Coronary artery (tissue), 2 donors: ENCODE data around the gene WWC1.

Experiments used
- DNase-seq: peaks from one replicate; pipeline ENCODE4 v3.0.0-alpha.2; 2017; ENCODE audit warnings: low spot score
- H3K27ac ChIP-seq, 2 donors: fragments of 200-600 bp; sonication (generic); one replicate each; pipeline ENCODE4 v1.5.1; 2016 to 2019
- H3K4me3 ChIP-seq: fragments of 200-600 bp; sonication (generic); 2 replicates; pipeline ENCODE4 v1.5.1; 2016; ENCODE audit warnings: mild to moderate bottlenecking, moderate library complexity
- TF ChIP-seq, protein P1 (sequence below): fragments of 200-600 bp; sonication (generic); IDR thresholded peaks from one replicate; pipeline ENCODE4 v1.5.1; 2019; ENCODE audit warnings: antibody characterized with exemption

WWC1 gene

DNA sequence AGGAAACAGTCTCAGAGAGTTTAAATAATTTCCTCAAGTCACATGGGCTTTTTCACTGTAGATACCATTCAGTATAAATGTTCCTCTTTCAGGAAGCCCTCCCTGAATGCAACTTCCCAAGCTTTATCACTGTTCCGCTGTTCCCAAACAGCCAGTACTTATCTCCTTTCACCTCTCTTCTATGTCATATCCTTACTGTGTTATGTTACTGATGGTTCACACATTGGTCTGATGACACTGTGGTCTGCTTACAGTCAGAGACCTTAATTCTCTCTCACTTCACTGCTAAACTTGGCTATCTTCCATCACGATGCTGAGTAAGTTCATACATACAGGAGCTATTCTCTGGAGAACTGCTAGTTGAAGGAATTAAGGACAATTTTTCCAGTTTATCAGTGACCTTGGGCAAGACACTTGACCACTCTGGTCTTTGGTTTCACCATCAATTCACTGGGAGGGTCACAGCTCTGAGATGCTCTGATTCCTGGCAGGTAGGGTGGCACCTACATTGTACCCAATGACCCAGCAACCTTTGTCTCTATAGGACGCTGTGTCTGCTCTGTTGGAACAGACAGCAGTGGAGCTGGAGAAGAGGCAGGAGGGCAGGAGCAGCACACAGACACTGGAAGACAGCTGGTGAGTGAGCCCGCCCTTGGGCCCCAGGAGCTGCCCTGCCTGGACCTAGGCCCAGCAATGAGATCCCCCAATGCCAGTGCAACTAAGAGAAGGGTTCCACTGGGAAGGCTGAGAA lies 152.7 kb downstream of the WWC1 start:
- no peak overlapping the region for H3K4me3 ChIP-seq
- H3K27ac ChIP-seq = no peak overlapping the region
- TF ChIP-seq, protein P1, sequence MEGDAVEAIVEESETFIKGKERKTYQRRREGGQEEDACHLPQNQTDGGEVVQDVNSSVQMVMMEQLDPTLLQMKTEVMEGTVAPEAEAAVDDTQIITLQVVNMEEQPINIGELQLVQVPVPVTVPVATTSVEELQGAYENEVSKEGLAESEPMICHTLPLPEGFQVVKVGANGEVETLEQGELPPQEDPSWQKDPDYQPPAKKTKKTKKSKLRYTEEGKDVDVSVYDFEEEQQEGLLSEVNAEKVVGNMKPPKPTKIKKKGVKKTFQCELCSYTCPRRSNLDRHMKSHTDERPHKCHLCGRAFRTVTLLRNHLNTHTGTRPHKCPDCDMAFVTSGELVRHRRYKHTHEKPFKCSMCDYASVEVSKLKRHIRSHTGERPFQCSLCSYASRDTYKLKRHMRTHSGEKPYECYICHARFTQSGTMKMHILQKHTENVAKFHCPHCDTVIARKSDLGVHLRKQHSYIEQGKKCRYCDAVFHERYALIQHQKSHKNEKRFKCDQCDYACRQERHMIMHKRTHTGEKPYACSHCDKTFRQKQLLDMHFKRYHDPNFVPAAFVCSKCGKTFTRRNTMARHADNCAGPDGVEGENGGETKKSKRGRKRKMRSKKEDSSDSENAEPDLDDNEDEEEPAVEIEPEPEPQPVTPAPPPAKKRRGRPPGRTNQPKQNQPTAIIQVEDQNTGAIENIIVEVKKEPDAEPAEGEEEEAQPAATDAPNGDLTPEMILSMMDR = no peak
- DNase-seq = no peak

DNA sequence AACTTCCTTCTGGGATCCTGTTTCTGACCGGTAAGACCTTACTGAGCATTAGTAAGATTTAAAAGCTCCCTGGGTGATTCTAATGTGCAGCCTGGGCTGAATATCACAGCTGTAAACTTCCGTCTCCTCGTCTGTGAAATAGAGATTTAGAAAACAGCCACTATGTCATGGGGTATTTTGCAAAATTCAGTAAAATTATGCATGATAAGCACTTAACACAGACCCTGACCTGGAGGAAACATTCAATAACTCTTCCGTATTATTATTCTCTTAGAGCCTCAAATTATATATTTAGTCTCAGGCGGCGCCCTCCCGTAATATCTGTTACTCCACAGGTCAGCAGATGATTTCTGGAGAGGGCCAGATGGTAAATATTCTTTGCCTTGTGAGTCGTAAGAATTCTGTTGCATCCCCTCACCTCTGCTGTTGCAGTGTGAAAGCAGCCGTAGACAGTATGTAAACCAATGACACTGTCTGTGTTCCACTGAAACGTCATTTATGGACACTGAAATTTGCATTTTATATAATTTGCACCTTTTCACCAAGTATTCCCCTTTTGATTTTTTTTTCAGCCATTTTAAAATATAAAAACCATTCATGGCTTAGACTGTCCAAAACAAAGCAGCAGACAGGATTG lies 155.7 kb downstream of the WWC1 start:
- Histone ChIP-seq H3K4me3 (no peak overlapping the region), H3K27ac (no peak overlapping the region)
- DNase-seq = no peak
- TF ChIP-seq, protein P1 = no peak

DNA sequence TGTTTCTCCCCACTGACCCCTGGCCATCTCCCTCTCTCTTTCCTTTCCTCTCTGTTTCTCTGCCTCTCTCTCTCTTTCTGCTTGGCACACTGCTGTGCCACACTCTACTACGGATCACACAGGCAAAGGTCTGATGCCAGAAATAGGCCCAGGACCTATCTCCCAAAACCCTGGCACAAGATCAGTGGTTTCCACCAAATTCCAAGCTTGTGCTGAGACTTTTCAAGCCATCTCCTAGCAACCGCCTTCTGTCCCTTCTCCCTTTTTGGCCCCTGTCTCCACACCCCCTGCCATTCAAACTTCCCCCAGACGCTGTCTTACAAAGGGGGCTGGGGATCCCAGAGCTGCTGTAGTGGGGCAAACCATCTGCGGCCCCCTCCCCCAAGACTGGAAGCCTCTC lies 156.4 kb downstream of the WWC1 start:
- TF ChIP-seq, protein P1 = no peak
- H3K27ac ChIP-seq = no peak overlapping the region
- H3K4me3 ChIP-seq = no peak overlapping the region
- no peak for DNase-seq

DNA sequence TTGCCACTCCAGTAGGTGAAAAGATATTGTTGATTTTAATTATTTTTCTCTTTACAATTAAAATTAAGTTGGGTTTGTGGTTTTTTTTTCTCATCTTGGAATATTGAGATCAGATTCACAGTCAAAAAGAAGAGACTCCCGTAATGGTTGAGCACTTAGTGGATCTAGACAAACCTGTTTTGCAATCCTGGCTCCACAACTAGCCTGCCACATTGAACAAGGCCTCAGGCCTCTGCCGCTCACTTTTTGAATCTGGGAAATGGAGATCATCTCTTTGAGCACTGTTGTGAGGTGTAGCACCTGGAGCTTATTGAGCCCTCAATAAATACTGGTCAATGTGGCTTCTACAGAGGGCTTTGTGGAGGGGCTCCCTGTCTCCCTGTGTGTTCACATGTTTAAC lies 157.7 kb downstream of the WWC1 start:
- H3K27ac ChIP-seq = no peak overlapping the region
- TF ChIP-seq, protein P1 = no peak
- DNase-seq = no peak
- no peak overlapping the region for H3K4me3 ChIP-seq

DNA sequence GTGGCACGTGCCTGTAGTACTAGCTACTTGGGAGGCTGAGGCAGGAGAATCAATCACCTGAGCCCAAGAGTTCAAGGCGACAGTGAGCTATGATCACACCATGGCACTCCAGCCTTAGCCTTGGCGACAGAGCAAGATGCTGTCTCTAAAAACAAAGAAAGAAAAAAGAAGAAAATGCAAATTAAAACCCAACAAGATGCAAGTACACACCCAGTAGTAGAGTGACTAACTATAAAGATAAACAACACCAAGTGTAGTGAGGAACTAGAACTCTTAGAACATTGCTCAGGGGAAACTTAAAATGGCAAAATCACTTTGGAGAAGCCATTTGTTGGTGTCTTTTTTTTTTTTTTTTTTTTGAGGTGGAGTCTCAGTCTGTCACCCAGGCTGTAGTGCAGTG lies 160.1 kb downstream of the WWC1 start:
- Histone ChIP-seq H3K4me3 (no peak overlapping the region), H3K27ac (no peak overlapping the region)
- TF ChIP-seq, protein P1 = no peak
- DNase-seq = no peak

DNA sequence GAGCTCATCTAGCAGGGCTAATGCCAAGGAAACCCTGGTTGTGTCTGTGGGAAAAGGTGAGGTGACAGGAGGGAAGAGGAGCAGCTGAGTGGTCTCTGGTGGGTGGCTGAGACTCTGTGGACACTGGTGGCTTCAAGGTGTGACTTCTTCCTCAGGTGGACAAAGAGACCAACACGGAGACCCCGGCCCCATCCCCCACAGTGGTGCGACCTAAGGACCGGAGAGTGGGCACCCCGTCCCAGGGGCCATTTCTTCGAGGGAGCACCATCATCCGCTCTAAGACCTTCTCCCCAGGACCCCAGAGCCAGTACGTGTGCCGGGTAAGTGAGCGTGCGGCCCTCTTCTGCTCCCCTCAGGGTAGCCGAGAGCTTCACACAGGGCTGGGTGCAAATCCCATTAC lies 163.8 kb downstream of the WWC1 start:
- TF ChIP-seq, protein P1 = no peak
- Histone ChIP-seq H3K4me3 (no peak overlapping the region), H3K27ac (no peak overlapping the region)
- no peak for DNase-seq

GRCh38 chr5:168457542-168457941 lies 166.1 kb downstream of the WWC1 start:
- Histone ChIP-seq H3K4me3 (no peak overlapping the region), H3K27ac (no peak overlapping the region)
- DNase-seq = no peak
- TF ChIP-seq, protein P1 = no peak
